Ishikawa (cell line): ENCODE measurements around the gene EPYC.

Source experiments
- CREB1 ChIP-seq: IDR thresholded peaks from 2 replicates; pipeline ENCODE4 v1.6.1; 2012; ENCODE audit warnings: low read depth
- EGR1 ChIP-seq: IDR thresholded peaks from 2 replicates; pipeline ENCODE4 v1.6.1; 2012
- FOXM1 ChIP-seq: IDR thresholded peaks from 2 replicates; pipeline ENCODE4 v1.6.1; 2012; ENCODE audit warnings: low read depth, borderline replicate concordance
- NFIC ChIP-seq: IDR thresholded peaks from 2 replicates; pipeline ENCODE4 v1.6.1; 2012
- RAD21 ChIP-seq: IDR thresholded peaks from 2 replicates; pipeline ENCODE4 v1.6.1; 2012; ENCODE audit warnings: low read depth
- REST ChIP-seq: IDR thresholded peaks from 2 replicates; pipeline ENCODE4 v1.6.1; 2012; ENCODE audit warnings: low read depth, mild to moderate bottlenecking
- TAF1 ChIP-seq: IDR thresholded peaks from 2 replicates; pipeline ENCODE4 v1.6.1; 2012; ENCODE audit warnings: low read depth, mild to moderate bottlenecking
- USF1 ChIP-seq: IDR thresholded peaks from 2 replicates; pipeline ENCODE4 v1.6.1; 2012
- ZBTB7A ChIP-seq: IDR thresholded peaks from 2 replicates; pipeline ENCODE4 v1.6.1; 2012; ENCODE audit warnings: low read depth

- TF ChIP-seq EGR1 (no peak), TAF1 (no peak), USF1 (no peak), ZBTB7A (no peak), FOXM1 (no peak), NFIC (no peak), RAD21 (no peak), REST (no peak), CREB1 (no peak)
Observed at GRCh38 chr12:90915353-90915752, 89.4 kb downstream of the EPYC start.
